ENCODE measurements around the gene HSD11B2. TPM values are rescaled to one million over a fixed set of nuclear protein-coding genes. Genes with fewer than 3 reads are reported as not detected.

HSD11B2 gene
- total RNA-seq, 1 experiment from 2014 or later, result 2.4 TPM

- no peaks in the 10 kb centered on the region for H3K9me3 ChIP-seq (ENCODE audit: low read length)
- H3F3A ChIP-seq (ENCODE audit: low read length, unreplicated experiment), result no peaks in the 10 kb centered on the region
- no TSS peak for BruUV-seq (replicated peaks)
- no peaks in the 10 kb centered on the region for H3K27me3 ChIP-seq (ENCODE audit: low read length)
- no peak overlapping the region for H2AFZ ChIP-seq (ENCODE audit: low read length)
- ATAC-seq, result no peak
- no peak for TF ChIP-seq EZH2 (IDR thresholded peaks at IDR 0.05; ENCODE audit: low read length, unreplicated experiment)
- H4K20me1 ChIP-seq (ENCODE audit: low read length), result peaks cover 6% of the 10 kb centered on the region; the same call in 1 of the 2 replicates
- ChIA-PET POLR2A (ENCODE audit: unreplicated experiment) (no interaction called here), CTCF (no interaction called here)
- no peaks in the 10 kb centered on the region for H3K9me2 ChIP-seq (replicated peaks; ENCODE audit: low read length)
- DNase-seq, result no peak
- H3K36me3 ChIP-seq (ENCODE audit: low read depth, low read length), result no peaks in the 10 kb centered on the region
- no peak overlapping the region for H3K9ac ChIP-seq (ENCODE audit: low read length)
- intact Hi-C loops (cut with micrococcal nuclease), result no loop called here
- H3K4me3 ChIP-seq (ENCODE audit: low read length), result no peak overlapping the region
- peaks cover 5% of the 10 kb centered on the region for H3K4me1 ChIP-seq (ENCODE audit: insufficient read depth, low read length)
- no peak overlapping the region for H3K4me2 ChIP-seq (ENCODE audit: low read length)
- H3K27ac ChIP-seq (ENCODE audit: low read length), result no peak overlapping the region
- peaks cover 27% of the 10 kb centered on the region for H3K79me2 ChIP-seq (ENCODE audit: low read length)
Measured at GRCh38 chr16:67463691-67464090, 32.8 kb downstream of the HSD11B2 start.

- H3K9ac ChIP-seq (ENCODE audit: low read length), result no peak overlapping the region
- TF ChIP-seq, protein P1, sequence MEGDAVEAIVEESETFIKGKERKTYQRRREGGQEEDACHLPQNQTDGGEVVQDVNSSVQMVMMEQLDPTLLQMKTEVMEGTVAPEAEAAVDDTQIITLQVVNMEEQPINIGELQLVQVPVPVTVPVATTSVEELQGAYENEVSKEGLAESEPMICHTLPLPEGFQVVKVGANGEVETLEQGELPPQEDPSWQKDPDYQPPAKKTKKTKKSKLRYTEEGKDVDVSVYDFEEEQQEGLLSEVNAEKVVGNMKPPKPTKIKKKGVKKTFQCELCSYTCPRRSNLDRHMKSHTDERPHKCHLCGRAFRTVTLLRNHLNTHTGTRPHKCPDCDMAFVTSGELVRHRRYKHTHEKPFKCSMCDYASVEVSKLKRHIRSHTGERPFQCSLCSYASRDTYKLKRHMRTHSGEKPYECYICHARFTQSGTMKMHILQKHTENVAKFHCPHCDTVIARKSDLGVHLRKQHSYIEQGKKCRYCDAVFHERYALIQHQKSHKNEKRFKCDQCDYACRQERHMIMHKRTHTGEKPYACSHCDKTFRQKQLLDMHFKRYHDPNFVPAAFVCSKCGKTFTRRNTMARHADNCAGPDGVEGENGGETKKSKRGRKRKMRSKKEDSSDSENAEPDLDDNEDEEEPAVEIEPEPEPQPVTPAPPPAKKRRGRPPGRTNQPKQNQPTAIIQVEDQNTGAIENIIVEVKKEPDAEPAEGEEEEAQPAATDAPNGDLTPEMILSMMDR (conservative IDR thresholded peaks at IDR 0.05; ENCODE audit: low read depth, low read length), result no peak
- TF ChIP-seq EZH2 (IDR thresholded peaks at IDR 0.05; ENCODE audit: low read length, unreplicated experiment) (no peak), EZH2phosphoT487 (IDR thresholded peaks at IDR 0.05; ENCODE audit: borderline replicate concordance, low read length) (no peak)
- H3K79me2 ChIP-seq (ENCODE audit: low read length), result peaks cover 30% of the 10 kb centered on the region
- H3K4me3 ChIP-seq (ENCODE audit: low read length), result no peak overlapping the region
- no peaks in the 10 kb centered on the region for H3F3A ChIP-seq (ENCODE audit: low read length, unreplicated experiment)
- DNase-seq (no peak), ATAC-seq (no peak)
- no peak overlapping the region for H3K27ac ChIP-seq (ENCODE audit: low read length)
- H2AFZ ChIP-seq (ENCODE audit: low read length), result no peak overlapping the region
- no peaks in the 10 kb centered on the region for H3K9me2 ChIP-seq (replicated peaks; ENCODE audit: low read length)
- BruUV-seq (replicated peaks), result no TSS peak
- no peak overlapping the region for H3K4me2 ChIP-seq (ENCODE audit: low read length)
- peaks cover 5% of the 10 kb centered on the region for H3K4me1 ChIP-seq (ENCODE audit: insufficient read depth, low read length)
- H4K20me1 ChIP-seq (ENCODE audit: low read length), result peaks cover 6% of the 10 kb centered on the region; the same call in 1 of the 2 replicates
- no peaks in the 10 kb centered on the region for H3K27me3 ChIP-seq (ENCODE audit: low read length)
- CTCF ChIA-PET, result interaction anchor here (0.6 kb wide), 1 partner anchor 113 kb away, joined by 3 read pairs; no protein-coding TSS in a partner anchor
- intact Hi-C loops (cut with micrococcal nuclease), result no loop called here
- POLR2A ChIA-PET (ENCODE audit: unreplicated experiment), result no interaction called here
- no peaks in the 10 kb centered on the region for H3K36me3 ChIP-seq (ENCODE audit: low read depth, low read length)
- no peaks in the 10 kb centered on the region for H3K9me3 ChIP-seq (ENCODE audit: low read length)
Measured at GRCh38 chr16:67464565-67464964, 33.6 kb downstream of the HSD11B2 start.

GRCh38 chr16:67466581-67466980 is 35.7 kb downstream of the HSD11B2 start:
- H3K4me3 ChIP-seq (ENCODE audit: low read length), result no peak overlapping the region
- peaks cover 5% of the 10 kb centered on the region for H3K4me1 ChIP-seq (ENCODE audit: insufficient read depth, low read length)
- no peak overlapping the region for H2AFZ ChIP-seq (ENCODE audit: low read length)
- H3K9ac ChIP-seq (ENCODE audit: low read length), result no peak overlapping the region
- intact Hi-C loops (cut with micrococcal nuclease), result no loop called here
- ChIA-PET POLR2A (ENCODE audit: unreplicated experiment) (no interaction called here), CTCF (interaction anchor here (1.1 kb wide), 1 partner anchor 39 kb away, joined by 4 read pairs; no protein-coding TSS in a partner anchor)
- no peaks in the 10 kb centered on the region for H3K36me3 ChIP-seq (ENCODE audit: low read depth, low read length)
- H3K9me3 ChIP-seq (ENCODE audit: low read length), result no peaks in the 10 kb centered on the region
- H3K27ac ChIP-seq (ENCODE audit: low read length), result no peak overlapping the region
- ATAC-seq (no peak), DNase-seq (no peak)
- no TSS peak for BruUV-seq (replicated peaks)
- H3K27me3 ChIP-seq (ENCODE audit: low read length), result no peaks in the 10 kb centered on the region
- no peaks in the 10 kb centered on the region for H3F3A ChIP-seq (ENCODE audit: low read length, unreplicated experiment)
- TF ChIP-seq, protein P1 (conservative IDR thresholded peaks at IDR 0.05; ENCODE audit: low read depth, low read length), result no peak
- TF ChIP-seq EZH2 (IDR thresholded peaks at IDR 0.05; ENCODE audit: low read length, unreplicated experiment) (no peak), EZH2phosphoT487 (IDR thresholded peaks at IDR 0.05; ENCODE audit: borderline replicate concordance, low read length) (no peak)
- H3K4me2 ChIP-seq (ENCODE audit: low read length), result no peak overlapping the region
- peaks cover 6% of the 10 kb centered on the region; the same call in 1 of the 2 replicates for H4K20me1 ChIP-seq (ENCODE audit: low read length)
- no peaks in the 10 kb centered on the region for H3K9me2 ChIP-seq (replicated peaks; ENCODE audit: low read length)
- H3K79me2 ChIP-seq (ENCODE audit: low read length), result peaks cover 48% of the 10 kb centered on the region
